HG03196 (cell line): ENCODE data around the gene TIMP2.

Experiments used
- ATAC-seq: cut with Tn5 transposase; IDR thresholded peaks from one replicate; pipeline ENCODE4 v1.9.1; 2021; ENCODE audit not compliant: unreplicated experiment

The TIMP2 gene

GRCh38 chr17:78819806-78820792 is 105.1 kb downstream of the TIMP2 start:
- ATAC-seq = no peak

- ATAC-seq = no peak
These were observed 105.8 kb downstream of the TIMP2 start for GRCh38 chr17:78819402-78819801.

- ATAC-seq = no peak
These were observed 106.3 kb downstream of the TIMP2 start for GRCh38 chr17:78818932-78819331.

GRCh38 chr17:78818152-78818846 is 106.9 kb downstream of the TIMP2 start:
- no peak for ATAC-seq

- no peak for ATAC-seq
These were observed 108.1 kb downstream of the TIMP2 start for GRCh38 chr17:78817123-78817522.

GRCh38 chr17:78815696-78816095 is 109.5 kb downstream of the TIMP2 start:
- ATAC-seq = no peak

- ATAC-seq = no peak
These were observed 112.3 kb downstream of the TIMP2 start for GRCh38 chr17:78812855-78813254.

GRCh38 chr17:78808163-78808562 is 117.0 kb downstream of the TIMP2 start:
- no peak for ATAC-seq

- no peak for ATAC-seq
These were observed 118.7 kb downstream of the TIMP2 start for GRCh38 chr17:78806451-78806850.

- no peak for ATAC-seq
These were observed 119.9 kb downstream of the TIMP2 start for GRCh38 chr17:78805301-78805700.

- ATAC-seq = no peak
These were observed 120.4 kb downstream of the TIMP2 start for GRCh38 chr17:78804777-78805176.

GRCh38 chr17:78803186-78803845 is 121.9 kb downstream of the TIMP2 start:
- ATAC-seq = no peak
